Endothelial cell of umbilical vein (primary cell): ENCODE measurements around the gene PLD6. TPM values are rescaled to one million over a fixed set of nuclear protein-coding genes. Genes with fewer than 3 reads are reported as not detected.

ENCODE experiments used
- BruUV-seq: library from RNA; stranded (reverse); fragments of 400-500 nt; replicated peaks from 2 replicates; lab custom pipeline; 2021; lab: Mats Ljungman, UMichigan
- CTCF ChIA-PET: fragments of 300-600, 350-600 bp; sonication (Branson Sonifier 250); formaldehyde crosslinking; loops from one replicate; lab custom pipeline; 2021; ENCODE audit warnings: antibody characterized with exemption, inconsistent platforms; lab: Charles Lee
- POLR2A ChIA-PET: fragments of 300-600, 350-600 bp; sonication (Branson Sonifier 250); formaldehyde crosslinking; loops from one replicate; lab custom pipeline; 2021; ENCODE audit warnings: antibody characterized with exemption, inconsistent platforms; lab: Charles Lee
- DNase-seq: peaks from one replicate; pipeline ENCODE4 v3.0.0-alpha.2; 2011; ENCODE audit warnings: low read depth, low spot score
- FAIRE-seq: peaks from 2 replicates; lab custom pipeline; 2011; peaks lifted over from hg19 to GRCh38; lab: Jason Lieb, UNC
- H2AFZ ChIP-seq: 2 replicates; pipeline ENCODE4 v1.6.0; 2012; ENCODE audit warnings: low read depth, low read length, control low read depth, inconsistent platforms
- H3K27ac ChIP-seq: 2 replicates; pipeline ENCODE4 v1.5.1; 2011; ENCODE audit warnings: low read depth, mild to moderate bottlenecking, control low read depth, low read length, moderate library complexity; ENCODE audit not compliant: insufficient read depth
- H3K27me3 ChIP-seq, 2 experiments: 2 replicates each; pipeline versions ENCODE4 v1.6.0 to v1.6.1; 2011; ENCODE audit warnings: low read length in 2 of 2, mixed read lengths in 1 of 2; ENCODE audit not compliant: control insufficient read depth in 2 of 2, insufficient read depth in 2 of 2
- H3K36me3 ChIP-seq, 2 experiments: 2 replicates in 1 of 2; 3 replicates in 1 of 2; pipeline ENCODE4 v1.5.1; 2011; ENCODE audit warnings: low read length in 2 of 2, mild to moderate bottlenecking in 1 of 2, moderate library complexity in 1 of 2; ENCODE audit not compliant: control insufficient read depth in 2 of 2, insufficient read depth in 2 of 2; ENCODE audit errors: extremely low read depth in 1 of 2
- H3K4me1 ChIP-seq: 3 replicates; pipeline ENCODE4 v1.5.1; 2011; ENCODE audit warnings: mild to moderate bottlenecking, low read length; ENCODE audit not compliant: control insufficient read depth, insufficient read depth; ENCODE audit errors: extremely low read depth
- H3K4me2 ChIP-seq: 2 replicates; pipeline ENCODE4 v1.6.1; 2011; ENCODE audit warnings: low read length, control low read depth, mixed read lengths; ENCODE audit not compliant: insufficient read depth
- H3K4me3 ChIP-seq, 3 experiments: fragments of 200-600 bp in 1 of 3; sonication (generic), shearing (Covaris generic) in 1 of 3; replicated peaks in 1 of 3; 2 replicates each; pipeline ENCODE4 v1.5.1; 2011 to 2016; ENCODE audit warnings: control low read depth in 3 of 3, low read length in 3 of 3, mild to moderate bottlenecking in 2 of 3, inconsistent platforms in 1 of 3, low read depth in 1 of 3, moderate library complexity in 1 of 3; ENCODE audit not compliant: insufficient read depth in 1 of 3
- H3K79me2 ChIP-seq: 2 replicates; pipeline ENCODE4 v1.6.0; 2012; ENCODE audit warnings: low read length, inconsistent platforms; ENCODE audit not compliant: control insufficient read depth, insufficient read depth
- H3K9ac ChIP-seq: replicated peaks from 2 replicates; pipeline ENCODE3; 2011; ENCODE audit warnings: low read length, control low read depth; ENCODE audit not compliant: insufficient read depth; ENCODE audit errors: extremely low read depth
- H3K9me1 ChIP-seq: replicated peaks from 3 replicates; pipeline ENCODE4 v1.6.0; 2011; ENCODE audit warnings: mild to moderate bottlenecking, low read length; ENCODE audit not compliant: control insufficient read depth, insufficient read depth; ENCODE audit errors: extremely low read depth
- H3K9me3 ChIP-seq: replicated peaks from 2 replicates; pipeline ENCODE4 v1.5.1; 2012; ENCODE audit warnings: low read length, inconsistent platforms; ENCODE audit not compliant: control insufficient read depth, insufficient read depth
- H4K20me1 ChIP-seq: replicated peaks from 2 replicates; pipeline ENCODE3; 2011; ENCODE audit warnings: mild to moderate bottlenecking, low read length; ENCODE audit not compliant: control insufficient read depth, insufficient read depth; ENCODE audit errors: extremely low read depth
- FOS ChIP-seq: IDR thresholded peaks from 2 replicates; pipeline ENCODE4 v1.6.1; 2011; ENCODE audit warnings: mild to moderate bottlenecking, low read length, moderate library complexity, borderline replicate concordance; ENCODE audit not compliant: insufficient read depth
- GATA2 ChIP-seq: IDR thresholded peaks from 2 replicates; pipeline ENCODE4 v1.7.0; 2011; ENCODE audit warnings: low read depth, mild to moderate bottlenecking, moderate library complexity, mixed read lengths, low read length; ENCODE audit not compliant: insufficient read length, insufficient read depth
- JUN ChIP-seq: IDR thresholded peaks from 2 replicates; pipeline ENCODE4 v1.6.1; 2011; ENCODE audit warnings: borderline replicate concordance, low read depth; ENCODE audit not compliant: insufficient read length, insufficient read depth
- MAX ChIP-seq: IDR thresholded peaks from 2 replicates; pipeline ENCODE4 v1.6.1; 2011; ENCODE audit not compliant: insufficient read depth, insufficient read length
- MYC ChIP-seq: IDR thresholded peaks from one replicate; pipeline ENCODE4 v1.6.1; 2011; ENCODE audit warnings: mild to moderate bottlenecking, low read depth, low read length
- POLR2A ChIP-seq: IDR thresholded peaks from 2 replicates; pipeline ENCODE4 v1.6.1; 2012; ENCODE audit warnings: low read depth, mild to moderate bottlenecking, control low read depth, low read length
- POLR2AphosphoS5 ChIP-seq: IDR thresholded peaks from 2 replicates; pipeline ENCODE4 v1.6.1; 2012; ENCODE audit warnings: low read depth, mild to moderate bottlenecking, control low read depth, low read length, moderate library complexity; ENCODE audit not compliant: insufficient read depth
- dilution Hi-C: fragments of 300-500 bp; cut with MboI; formaldehyde crosslinking; loops from one replicate; pipeline ENCODE4 v1.15.0; 2019; ENCODE audit warnings: low sequenced_read_pairs; ENCODE audit not compliant: extremely low pct_ligation_motif_present
- intact Hi-C: fragments of 100-400 bp; cut with micrococcal nuclease; formaldehyde crosslinking; loops from one replicate; pipeline ENCODE4 v1.10.0; 2022
- polyA plus RNA-seq, 4 experiments: library from polyadenylated mRNA; depleted of rRNA in 3 of 4; stranded (reverse) in 3 of 4; unstranded in 1 of 4; fragments of >200 nt; gene quantifications; 2 replicates each; pipeline versions ENCODE4 v1.2.1 to v1.2.3, GENCODE V29; 2011 to 2012; ENCODE audit warnings: missing spikeins in 1 of 4
- total RNA-seq: library from RNA; stranded (reverse); gene quantifications from 2 replicates; pipeline ENCODE4 v1.2.3, GENCODE V29; 2021

PLD6 gene
- total and polyA plus RNA-seq, 2 donors (not counting 3 experiments of a cell fraction or from before 2014, with no cell fraction given) = 2.9 to 4.4 TPM

DNA sequence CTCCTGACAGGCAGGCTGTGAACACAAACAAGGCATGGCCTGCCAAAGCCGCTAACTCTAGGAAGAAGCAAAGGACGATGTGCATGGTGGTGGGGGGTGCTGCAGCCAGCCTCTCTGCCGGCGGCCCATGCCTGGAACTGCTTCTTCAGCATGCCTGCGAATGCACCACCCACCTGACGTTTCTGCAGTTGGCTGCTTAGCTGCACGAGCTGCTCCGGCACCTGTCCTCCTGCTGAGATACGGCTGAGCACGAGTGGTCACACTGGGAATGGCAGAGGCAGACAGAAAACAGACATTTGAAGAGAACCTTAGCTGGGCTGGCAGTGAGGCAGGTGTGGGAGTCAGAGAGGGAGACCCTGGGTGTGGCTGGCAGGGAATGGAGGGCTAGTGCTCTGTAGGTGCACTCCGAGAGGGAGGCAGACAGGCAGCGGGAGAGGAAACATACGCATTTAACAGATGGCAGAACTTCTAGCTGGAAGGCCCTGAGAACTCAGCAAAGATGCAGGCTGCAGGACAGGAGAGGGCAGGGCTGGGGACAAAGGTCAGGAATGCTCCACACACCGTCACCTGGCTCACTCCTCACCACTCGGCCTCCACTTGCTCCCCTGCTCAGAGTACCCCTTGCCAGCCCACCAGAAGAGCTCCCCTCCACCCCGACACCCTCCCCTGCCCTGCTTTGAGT, 25.6 kb upstream of the PLD6 start:
- DNase-seq (no peak), FAIRE-seq (no peak)
- POLR2A ChIA-PET = no interaction called here
- Histone ChIP-seq H4K20me1 (no peaks in the 10 kb centered on the region), H2AFZ (no peak overlapping the region), H3K9me3 (no peaks in the 10 kb centered on the region), H3K36me3 (peaks cover 4 to 42% of the 10 kb centered on the region in 2 experiments), H3K27ac (no peak overlapping the region), H3K9me1 (no peaks in the 10 kb centered on the region), H3K9ac (no peak overlapping the region), H3K4me2 (no peak overlapping the region), H3K4me1 (peaks cover 10% of the 10 kb centered on the region), H3K4me3 (no peak overlapping the region), H3K79me2 (peaks cover 24% of the 10 kb centered on the region), H3K27me3 (no peaks in the 10 kb centered on the region)
- CTCF ChIA-PET = no interaction called here
- intact Hi-C loops (loop anchor here (10.0 kb wide), 1 partner anchor 227 kb away; no protein-coding TSS in a partner anchor), dilution Hi-C loops (no loop called here)
- BruUV-seq = no TSS peak
- TF ChIP-seq POLR2AphosphoS5 = no peak
- no peak for TF ChIP-seq MYC
- no peak for TF ChIP-seq POLR2A
- TF ChIP-seq GATA2 = no peak
- TF ChIP-seq FOS = no peak
- no peak for TF ChIP-seq MAX
- no peak for TF ChIP-seq JUN
